ENCODE data around the gene ZNF319. TPM values are rescaled to one million over a fixed set of nuclear protein-coding genes. Genes with fewer than 3 reads are reported as not detected.
"Not testable (repeated sequence)": the region's sequence is repeated elsewhere in the genome, so short reads cannot be mapped to it uniquely, and the experiment has no call there.

Gene ZNF319
- total RNA-seq, 4 donors from 2014 or later: 3.3 to 12.1 (median 8.4) TPM

DNA sequence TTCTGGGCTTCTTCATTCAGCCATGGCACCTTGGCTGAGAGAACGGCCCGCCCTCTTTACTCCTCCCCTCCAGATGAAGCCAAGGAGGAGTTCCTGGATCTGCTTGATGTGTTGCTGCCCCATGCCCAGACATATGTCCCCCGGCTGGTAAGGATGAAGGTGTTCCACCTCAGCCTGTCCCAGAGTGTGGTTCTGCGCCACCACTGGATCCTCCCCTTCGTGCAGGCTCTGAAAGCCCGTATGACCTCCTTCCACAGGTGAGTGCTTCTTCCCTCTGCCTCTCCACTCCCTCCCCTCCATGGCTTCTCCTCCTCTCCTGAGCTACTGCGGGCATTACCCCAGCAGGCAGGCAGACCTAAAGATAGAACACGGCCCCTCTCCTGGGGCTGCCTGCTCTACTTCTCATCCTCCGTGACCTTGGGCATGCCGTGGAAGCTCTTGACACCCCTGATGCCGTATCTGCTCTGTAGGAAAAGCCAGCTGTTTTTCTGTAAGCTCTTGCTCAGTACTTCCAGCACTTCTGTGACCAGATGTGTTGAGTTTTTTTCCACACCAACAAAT lies 9.5 kb upstream of the ZNF319 start:
- H3K4me1 ChIP-seq: no peaks in the 10 kb centered on the region
- DNase-seq: peak in 1 of 3 donors; percentile 18
- TF ChIP-seq, protein P1, sequence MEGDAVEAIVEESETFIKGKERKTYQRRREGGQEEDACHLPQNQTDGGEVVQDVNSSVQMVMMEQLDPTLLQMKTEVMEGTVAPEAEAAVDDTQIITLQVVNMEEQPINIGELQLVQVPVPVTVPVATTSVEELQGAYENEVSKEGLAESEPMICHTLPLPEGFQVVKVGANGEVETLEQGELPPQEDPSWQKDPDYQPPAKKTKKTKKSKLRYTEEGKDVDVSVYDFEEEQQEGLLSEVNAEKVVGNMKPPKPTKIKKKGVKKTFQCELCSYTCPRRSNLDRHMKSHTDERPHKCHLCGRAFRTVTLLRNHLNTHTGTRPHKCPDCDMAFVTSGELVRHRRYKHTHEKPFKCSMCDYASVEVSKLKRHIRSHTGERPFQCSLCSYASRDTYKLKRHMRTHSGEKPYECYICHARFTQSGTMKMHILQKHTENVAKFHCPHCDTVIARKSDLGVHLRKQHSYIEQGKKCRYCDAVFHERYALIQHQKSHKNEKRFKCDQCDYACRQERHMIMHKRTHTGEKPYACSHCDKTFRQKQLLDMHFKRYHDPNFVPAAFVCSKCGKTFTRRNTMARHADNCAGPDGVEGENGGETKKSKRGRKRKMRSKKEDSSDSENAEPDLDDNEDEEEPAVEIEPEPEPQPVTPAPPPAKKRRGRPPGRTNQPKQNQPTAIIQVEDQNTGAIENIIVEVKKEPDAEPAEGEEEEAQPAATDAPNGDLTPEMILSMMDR (IDR thresholded peaks at IDR 0.05): no peak
- TF ChIP-seq POLR2A (IDR thresholded peaks at IDR 0.05): no peak

DNA sequence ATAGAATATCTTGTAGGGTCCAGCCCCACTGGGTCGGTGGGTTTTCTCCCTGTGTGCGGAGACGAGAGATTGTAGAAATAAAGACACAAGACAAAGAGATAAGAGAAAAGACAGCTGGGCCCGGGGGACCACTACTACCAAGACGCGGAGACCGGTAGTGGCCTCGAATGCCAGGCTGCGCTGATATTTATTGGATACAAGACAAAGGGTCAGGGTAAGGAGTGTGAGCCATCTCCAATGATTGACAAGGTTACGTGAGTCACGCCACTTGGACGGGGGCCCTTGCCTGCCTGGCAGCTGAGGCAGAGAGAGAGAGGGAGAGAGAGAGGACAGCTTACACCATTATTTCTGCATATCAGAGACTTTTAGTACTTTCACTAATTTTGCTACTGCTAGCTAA lies 4.3 kb upstream of the ZNF319 start:
- H3K4me3 ChIP-seq, H3K27ac ChIP-seq, H3K27me3 ChIP-seq, DNase-seq, H3K9me3 ChIP-seq, H3K4me1 ChIP-seq: not testable (repeated sequence)
- H3K36me3 ChIP-seq: peaks cover 0 to 22% (median 0%) of the 10 kb centered on the region in 3 donors

More for the DNA sequence above, 9.5 kb upstream of the ZNF319 start:
- Histone ChIP-seq H3K27me3 (no peaks in the 10 kb centered on the region), H3K36me3 (peaks cover 0 to 49% (median 0%) of the 10 kb centered on the region in 3 donors), H3K27ac (no peak overlapping the region), H3K9me3 (no peaks in the 10 kb centered on the region), H3K4me3 (no peak overlapping the region)

DNA sequence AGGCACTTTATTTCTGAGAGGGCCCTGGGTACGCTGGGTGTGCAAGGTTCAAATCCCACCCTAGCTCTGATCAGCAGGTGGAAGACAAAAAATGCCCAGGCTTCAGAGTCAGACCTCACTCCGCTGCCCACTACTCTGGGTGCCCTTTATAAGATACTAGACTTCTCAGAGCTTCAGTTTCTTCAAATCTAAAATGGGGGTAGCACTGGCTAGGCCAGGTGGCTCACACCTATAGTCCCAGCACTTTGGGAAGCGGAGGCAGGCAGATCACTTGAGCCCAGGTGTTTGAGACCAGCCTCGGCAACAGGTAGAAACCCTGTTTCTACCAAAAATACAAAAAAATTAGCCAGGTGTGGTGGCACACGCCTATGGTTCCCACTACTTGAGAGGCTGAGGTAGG lies 2.5 kb upstream of the ZNF319 start:
- no peaks in the 10 kb centered on the region for H3K27me3 ChIP-seq
- no peak for TF ChIP-seq POLR2A (IDR thresholded peaks at IDR 0.05)
- TF ChIP-seq, protein P1 (IDR thresholded peaks at IDR 0.05): no peak
- no peaks in the 10 kb centered on the region for H3K9me3 ChIP-seq
- H3K36me3 ChIP-seq: peaks cover 0 to 22% (median 0%) of the 10 kb centered on the region in 3 donors
- no peak overlapping the region for H3K4me3 ChIP-seq
- no peak overlapping the region for H3K27ac ChIP-seq
- peaks cover 4 to 22% (median 5%) of the 10 kb centered on the region in 4 donors for H3K4me1 ChIP-seq
- DNase-seq: no peak

- Histone ChIP-seq H3K36me3 (peaks cover 0 to 27% (median 0%) of the 10 kb centered on the region in 3 donors), H3K9me3 (no peaks in the 10 kb centered on the region), H3K4me1 (peaks cover 4 to 24% (median 5%) of the 10 kb centered on the region in 4 donors), H3K4me3 (no peak overlapping the region), H3K27ac (no peak overlapping the region), H3K27me3 (no peaks in the 10 kb centered on the region)
- TF ChIP-seq, protein P1 (IDR thresholded peaks at IDR 0.05): no peak
- TF ChIP-seq POLR2A (IDR thresholded peaks at IDR 0.05): no peak
- DNase-seq: no peak
Measured at GRCh38 chr16:58002416-58002800, 1.9 kb upstream of the ZNF319 start.

DNA sequence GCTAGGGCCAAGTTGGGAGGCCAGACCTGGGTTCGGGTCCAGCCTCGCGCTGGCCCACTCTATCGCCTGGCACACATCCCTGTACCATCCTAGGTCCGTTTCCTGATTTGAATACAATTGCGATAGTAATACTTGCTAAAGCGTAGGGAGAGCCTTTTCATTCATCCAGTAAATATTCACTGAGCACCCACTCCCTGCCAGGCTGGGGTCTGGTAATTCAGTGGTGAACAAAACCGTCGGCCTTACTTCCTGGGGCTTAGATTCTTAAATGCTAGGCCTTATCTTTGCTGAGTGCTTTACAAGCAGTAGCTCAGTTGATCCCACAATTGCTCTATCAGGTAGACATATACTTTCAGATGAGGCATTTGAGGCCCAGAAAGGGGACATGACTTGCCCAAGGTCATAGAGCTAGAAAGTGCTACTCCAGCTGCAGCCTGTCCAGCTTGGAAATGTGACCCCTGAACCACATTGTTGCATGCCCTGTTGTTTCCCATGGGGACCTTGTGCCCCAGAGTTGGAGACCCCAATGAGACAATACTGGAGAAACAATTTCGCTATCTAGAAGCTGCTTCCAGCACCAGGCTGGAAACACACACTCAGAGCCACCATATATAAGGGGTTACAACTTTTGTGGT lies 1.4 kb upstream of the ZNF319 start:
- TF ChIP-seq POLR2A (IDR thresholded peaks at IDR 0.05): no peak
- TF ChIP-seq, protein P1 (IDR thresholded peaks at IDR 0.05): no peak
- Histone ChIP-seq H3K36me3 (peaks cover 0 to 32% (median 0%) of the 10 kb centered on the region in 3 donors), H3K4me3 (peak overlapping the region; percentile 64 to 95 (median 67)), H3K4me1 (peaks cover 4 to 24% (median 5%) of the 10 kb centered on the region in 4 donors), H3K27me3 (no peaks in the 10 kb centered on the region), H3K9me3 (no peaks in the 10 kb centered on the region), H3K27ac (peak overlapping the region; percentile 83 to 94 (median 86))
- no peak for DNase-seq

Measured in Peyer's patch (tissue), 4 donors.